Gastroesophageal sphincter (tissue), 4 donors: ENCODE results near the gene ST8SIA5. TPM values are rescaled to one million over a fixed set of nuclear protein-coding genes. Genes with fewer than 3 reads are reported as not detected.

Experiments
- ATAC-seq: fragments of 150-250 bp; one replicate; pipeline ENCODE4 v1.9.1; 2016; ENCODE audit warnings: mild to moderate bottlenecking, moderate library complexity
- H3K27ac ChIP-seq, 4 donors: fragments of 200-600 bp; sonication (generic) in 3 of 4; 1 replicate in 3 of 4; 2 replicates in 1 of 4; pipeline ENCODE4 v1.5.1; 2016 to 2019
- H3K27me3 ChIP-seq: fragments of 200-600 bp; sonication (generic); one replicate; pipeline ENCODE4 v1.5.1; 2019
- H3K36me3 ChIP-seq, 2 donors: fragments of 200-600 bp; sonication (generic); one replicate each; pipeline ENCODE4 v1.5.1; 2019; ENCODE audit warnings: control low read depth in 1 of 2
- H3K4me1 ChIP-seq, 3 donors: fragments of 200-600 bp; sonication (generic); 1 replicate in 2 of 3; 2 replicates in 1 of 3; pipeline ENCODE4 v1.5.1; 2016 to 2019; ENCODE audit warnings: control low read depth in 2 of 3
- H3K4me3 ChIP-seq, 2 donors: fragments of 200-600 bp; sonication (generic); one replicate each; pipeline ENCODE4 v1.5.1; 2019; ENCODE audit warnings: mild to moderate bottlenecking in 1 of 2, moderate library complexity in 1 of 2
- H3K9me3 ChIP-seq, 3 donors: fragments of 200-600 bp; sonication (generic); one replicate each; pipeline ENCODE4 v1.5.1; 2017 to 2019; ENCODE audit warnings: control low read depth in 2 of 3
- CTCF ChIP-seq, 4 experiments: fragments of 200-600 bp in 2 of 4; fragments of 450-650 bp in 2 of 4; sonication (generic) in 1 of 4; IDR thresholded peaks; one replicate each; pipeline ENCODE4 v1.5.1; 2017 to 2019; ENCODE audit warnings: antibody characterized with exemption in 4 of 4, mild to moderate bottlenecking in 2 of 4, moderate library complexity in 2 of 4
- EP300 ChIP-seq: sonication (generic); formaldehyde crosslinking; IDR thresholded peaks from one replicate; pipeline ENCODE4 v1.6.1; 2017; ENCODE audit warnings: antibody characterized with exemption, mild to moderate bottlenecking
- POLR2A ChIP-seq, 2 donors: fragments of 450-650 bp; IDR thresholded peaks; one replicate each; pipeline ENCODE4 v1.6.1; 2017; ENCODE audit warnings: antibody characterized with exemption in 2 of 2, mild to moderate bottlenecking in 2 of 2, moderate library complexity in 1 of 2
- POLR2AphosphoS5 ChIP-seq: sonication (generic); formaldehyde crosslinking; IDR thresholded peaks from one replicate; pipeline ENCODE4 v1.6.1; 2017; ENCODE audit warnings: antibody characterized with exemption
- WGBS, 2 donors: methylation state at CpG; one replicate each; pipeline ENCODE4 v1.1.5; 2018; ENCODE audit warnings: low coverage in 1 of 2; 5-methylcytosine and 5-hydroxymethylcytosine counted together
- total RNA-seq, 4 donors: library from RNA; depleted of rRNA; stranded (reverse); fragments of >200 nt; gene quantifications; one replicate each; pipeline ENCODE4 v1.1.0, GENCODE V29; 2016

Gene ST8SIA5
- total RNA-seq, 4 donors from 2014 or later: 0.08 to 0.27 TPM; not detected in 2

- H3K4me1 ChIP-seq: peaks cover 0 to 8% (median 0%) of the 10 kb centered on the region in 3 donors
- H3K27me3 ChIP-seq: peaks cover 12% of the 10 kb centered on the region
- no peak overlapping the region for H3K27ac ChIP-seq
- 17% methylated on average over 1 of the region's 10 CpGs; no CpG with 5 or more reads in 1 of the 2 donors for WGBS, 2 donors
- no peaks in the 10 kb centered on the region for H3K36me3 ChIP-seq
- no peaks in the 10 kb centered on the region for H3K9me3 ChIP-seq
- no peak for ATAC-seq
- TF ChIP-seq CTCF (IDR thresholded peaks at IDR 0.05): no peak
- TF ChIP-seq POLR2AphosphoS5: no peak
- TF ChIP-seq EP300: no peak
- no peak for TF ChIP-seq POLR2A (IDR thresholded peaks at IDR 0.05)
- H3K4me3 ChIP-seq: no peak overlapping the region
Measured at GRCh38 chr18:46623541-46623940, 133.3 kb downstream of the ST8SIA5 start.

GRCh38 chr18:46622999-46623398 lies 133.9 kb downstream of the ST8SIA5 start:
- H3K9me3 ChIP-seq: no peaks in the 10 kb centered on the region
- no peak overlapping the region for H3K4me3 ChIP-seq
- WGBS, 2 donors: 85 to 93% methylated on average over 3 of the region's 3 CpGs
- H3K4me1 ChIP-seq: peaks cover 0 to 8% (median 0%) of the 10 kb centered on the region in 3 donors
- peaks cover 12% of the 10 kb centered on the region for H3K27me3 ChIP-seq
- TF ChIP-seq POLR2AphosphoS5 (no peak), POLR2A (IDR thresholded peaks at IDR 0.05) (no peak), CTCF (IDR thresholded peaks at IDR 0.05) (no peak), EP300 (no peak)
- no peaks in the 10 kb centered on the region for H3K36me3 ChIP-seq
- no peak for ATAC-seq
- no peak overlapping the region for H3K27ac ChIP-seq

- Histone ChIP-seq H3K4me1 (peaks cover 0 to 8% (median 0%) of the 10 kb centered on the region in 3 donors), H3K27me3 (peaks cover 12% of the 10 kb centered on the region), H3K9me3 (no peaks in the 10 kb centered on the region), H3K36me3 (no peaks in the 10 kb centered on the region), H3K4me3 (no peak overlapping the region), H3K27ac (no peak overlapping the region)
- WGBS, 2 donors: 80 to 89% methylated on average over 1 of the region's 4 CpGs
- no peak for ATAC-seq
- TF ChIP-seq CTCF (IDR thresholded peaks at IDR 0.05): no peak
Measured at GRCh38 chr18:46622451-46622850, 134.4 kb downstream of the ST8SIA5 start.

- H3K4me1 ChIP-seq: peaks cover 0 to 8% (median 0%) of the 10 kb centered on the region in 3 donors
- H3K27me3 ChIP-seq: peaks cover 12% of the 10 kb centered on the region
- H3K9me3 ChIP-seq: no peaks in the 10 kb centered on the region
- H3K27ac ChIP-seq: no peak overlapping the region
- TF ChIP-seq EP300 (no peak), CTCF (IDR thresholded peaks at IDR 0.05) (no peak), POLR2A (IDR thresholded peaks at IDR 0.05) (no peak), POLR2AphosphoS5 (no peak)
- no CpG with 5 or more reads among the region's 2 CpGs for WGBS, 2 donors
- H3K4me3 ChIP-seq: no peak overlapping the region
- no peaks in the 10 kb centered on the region for H3K36me3 ChIP-seq
- ATAC-seq: no peak
Measured at GRCh38 chr18:46621871-46622270, 135.0 kb downstream of the ST8SIA5 start.

- no peak for ATAC-seq
- H3K36me3 ChIP-seq: no peaks in the 10 kb centered on the region
- 76 to 90% methylated on average over 4 of the region's 6 CpGs for WGBS, 2 donors
Measured at GRCh38 chr18:46621111-46621766, 135.6 kb downstream of the ST8SIA5 start.

More at GRCh38 chr18:46621111-46621766, 135.6 kb downstream of the ST8SIA5 start:
- H3K27ac ChIP-seq: no peak overlapping the region
- peaks cover 0 to 8% (median 0%) of the 10 kb centered on the region in 3 donors for H3K4me1 ChIP-seq
- TF ChIP-seq CTCF (IDR thresholded peaks at IDR 0.05) (no peak), EP300 (no peak), POLR2A (IDR thresholded peaks at IDR 0.05) (no peak), POLR2AphosphoS5 (no peak)
- H3K4me3 ChIP-seq: no peak overlapping the region
- no peaks in the 10 kb centered on the region for H3K9me3 ChIP-seq
- H3K27me3 ChIP-seq: peaks cover 12% of the 10 kb centered on the region
